Raji (cell line): Measurements from ENCODE around the gene NPIPB2.
"Not testable (repeated sequence)": the region's sequence is repeated elsewhere in the genome, so short reads cannot be mapped to it uniquely, and the experiment has no call there.

Experiments
- POLR2A ChIP-seq: IDR thresholded peaks from 2 replicates; pipeline ENCODE4 v1.6.1; 2011; ENCODE audit warnings: low read depth, low read length, control low read depth; ENCODE audit not compliant: insufficient read depth

Gene NPIPB2

GRCh38 chr16:11941945-11942344 is at the start of gene NPIPB2:
NPIPB2 (minus strand) TSS chr16:11942045; CDS start chr16:11942045, 0 bp downstream.
- TF ChIP-seq POLR2A: not testable (repeated sequence)

DNA sequence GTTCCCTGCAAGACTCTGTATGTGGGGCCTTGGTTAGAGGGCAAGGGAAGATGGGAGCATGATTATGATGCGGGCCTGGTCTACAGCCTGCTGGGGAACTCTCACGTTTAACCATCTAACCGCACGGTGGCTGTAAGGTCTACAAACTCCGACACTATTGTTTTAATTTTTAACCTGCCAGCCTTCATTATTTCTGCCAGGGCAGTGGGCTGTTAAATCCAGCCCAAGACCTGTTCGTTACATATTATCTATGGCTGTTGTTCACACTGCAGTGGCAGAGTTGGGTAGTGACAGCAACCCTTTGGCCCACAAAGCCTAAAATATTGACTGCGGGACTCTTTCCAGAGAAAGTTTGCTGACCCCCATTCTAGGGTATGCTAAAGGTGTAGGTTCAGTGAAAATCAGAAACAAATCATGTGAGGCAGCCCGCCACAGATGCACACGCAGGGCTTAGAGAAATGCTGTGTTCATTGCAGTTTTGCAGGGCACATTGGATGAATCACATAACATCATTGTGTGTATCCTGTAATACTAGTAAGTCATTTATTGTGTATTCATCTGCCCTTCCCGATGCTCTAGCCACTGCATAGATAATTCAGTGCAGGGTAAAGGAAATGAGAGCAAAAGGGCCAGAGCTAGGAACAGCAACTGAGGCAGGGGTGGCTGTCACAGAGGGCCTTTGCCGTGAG is 49.0 kb upstream of the NPIPB2 start:
- TF ChIP-seq POLR2A: no peak

- TF ChIP-seq POLR2A: no peak
Observed at GRCh38 chr16:11988258-11988978, 46.6 kb upstream of the NPIPB2 start.

GRCh38 chr16:11986521-11987057 is 44.7 kb upstream of the NPIPB2 start:
- TF ChIP-seq POLR2A: no peak

DNA sequence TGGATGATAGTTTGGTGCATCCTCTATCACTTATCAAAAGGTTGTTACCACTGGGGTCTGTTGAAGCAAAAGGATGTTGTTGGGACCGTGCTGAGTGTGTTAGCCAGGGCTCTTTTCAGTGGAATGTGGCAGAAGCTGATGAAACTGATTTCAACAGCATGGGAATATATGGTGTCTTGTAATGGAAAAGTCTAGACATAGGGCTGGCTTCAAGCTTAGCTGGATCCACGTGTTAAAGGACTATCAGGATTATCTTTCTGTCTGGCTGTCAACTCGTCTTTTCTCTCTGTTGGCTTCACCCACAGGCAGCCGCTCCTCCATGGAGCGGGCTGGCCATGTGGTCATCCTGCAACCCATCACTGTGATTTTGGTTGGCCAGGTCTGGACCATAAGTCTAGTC is 43.4 kb upstream of the NPIPB2 start:
- TF ChIP-seq POLR2A: no peak

DNA sequence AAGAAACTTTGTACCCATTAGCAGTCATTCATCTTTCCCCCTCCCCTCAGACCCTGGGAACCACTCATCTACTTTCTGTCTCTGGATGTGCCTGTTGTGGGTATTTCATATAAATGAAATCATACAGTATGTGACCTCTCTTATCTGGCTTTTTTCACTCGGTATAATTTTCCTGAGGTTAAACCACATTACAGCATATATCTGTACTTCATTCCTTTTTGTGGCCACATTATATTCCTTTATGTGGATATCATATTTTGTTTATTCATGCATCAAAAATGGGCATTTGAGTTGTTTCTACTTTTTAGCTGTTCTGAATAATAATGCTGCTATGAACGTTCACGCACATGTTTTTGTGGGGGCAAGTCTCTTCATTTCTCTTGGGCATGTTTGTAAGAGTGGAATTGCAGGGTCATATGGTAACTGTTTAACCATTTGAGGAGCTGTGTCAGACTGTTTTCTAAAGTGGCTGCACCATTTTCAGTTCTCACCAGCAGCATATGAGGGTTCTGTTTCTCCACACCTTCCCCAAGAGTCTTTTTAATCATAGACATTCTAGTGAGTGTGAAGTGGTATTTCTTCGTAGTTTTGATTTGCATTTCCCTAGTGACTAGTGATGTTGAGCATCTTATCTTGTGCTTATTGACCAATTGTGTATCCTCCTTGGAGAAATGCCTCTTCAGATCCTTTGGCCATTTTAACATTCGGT is 38.4 kb upstream of the NPIPB2 start:
- no peak for TF ChIP-seq POLR2A

DNA sequence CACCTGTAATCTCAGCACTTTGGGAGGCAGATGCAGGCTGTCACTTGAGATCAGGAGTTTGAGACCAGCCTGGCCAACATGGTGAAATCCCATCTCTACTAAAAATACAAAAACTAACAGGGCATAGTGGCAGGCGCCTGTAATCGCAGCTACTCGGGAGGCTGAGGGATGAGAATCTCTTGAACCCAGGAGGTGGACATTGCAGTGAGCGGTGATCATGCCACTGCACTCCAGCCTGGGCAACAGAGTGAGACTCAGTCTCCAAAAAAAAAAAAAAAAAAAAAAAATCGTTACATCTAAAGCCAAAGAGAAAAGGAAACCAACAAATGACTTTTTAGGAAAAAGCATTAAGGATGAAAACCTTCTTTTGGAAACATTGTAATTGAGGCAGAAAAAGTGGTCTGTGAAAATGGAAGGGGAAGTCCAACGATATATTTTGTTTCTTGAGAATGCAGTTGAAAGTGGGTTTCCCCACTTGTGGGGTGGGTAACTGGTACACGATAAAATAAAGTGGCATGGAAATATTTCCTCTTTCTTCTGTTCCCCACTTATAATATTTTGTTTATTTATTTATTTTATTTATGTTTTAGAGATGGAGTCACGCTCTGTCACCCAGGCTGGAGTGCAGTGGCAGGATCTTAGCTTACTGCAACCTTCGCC is 37.3 kb upstream of the NPIPB2 start:
- no peak for TF ChIP-seq POLR2A

- no peak for TF ChIP-seq POLR2A
Observed at GRCh38 chr16:11978080-11978479, 36.2 kb upstream of the NPIPB2 start.

- no peak for TF ChIP-seq POLR2A
Observed at GRCh38 chr16:11977376-11978041, 35.7 kb upstream of the NPIPB2 start.

DNA sequence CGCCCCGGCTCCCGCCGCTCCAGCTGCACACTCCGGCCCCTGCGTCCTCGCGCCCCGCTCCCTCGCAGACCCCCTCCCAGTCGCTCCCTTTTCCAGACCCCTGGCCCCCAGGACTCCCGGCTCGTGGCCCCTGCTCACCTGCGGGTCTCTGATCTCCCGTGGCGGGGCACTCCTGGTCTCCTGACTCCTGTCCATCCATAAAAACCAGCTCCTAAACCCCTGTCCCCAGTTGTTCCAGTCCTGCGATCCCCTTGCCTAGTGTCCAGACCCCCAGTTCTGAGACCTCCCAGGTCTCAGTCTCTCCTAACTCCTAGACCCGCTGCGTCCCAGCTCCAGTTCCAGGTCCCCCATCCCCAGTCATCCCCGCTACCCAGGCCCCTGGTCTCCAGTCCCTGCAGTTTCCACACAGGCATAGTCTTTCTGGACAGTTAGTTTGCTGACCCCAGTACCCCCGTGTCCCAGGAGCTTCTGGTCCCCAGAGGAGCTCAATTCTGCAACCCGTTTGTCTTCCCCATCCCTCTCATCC is 35.1 kb upstream of the NPIPB2 start:
- no peak for TF ChIP-seq POLR2A

DNA sequence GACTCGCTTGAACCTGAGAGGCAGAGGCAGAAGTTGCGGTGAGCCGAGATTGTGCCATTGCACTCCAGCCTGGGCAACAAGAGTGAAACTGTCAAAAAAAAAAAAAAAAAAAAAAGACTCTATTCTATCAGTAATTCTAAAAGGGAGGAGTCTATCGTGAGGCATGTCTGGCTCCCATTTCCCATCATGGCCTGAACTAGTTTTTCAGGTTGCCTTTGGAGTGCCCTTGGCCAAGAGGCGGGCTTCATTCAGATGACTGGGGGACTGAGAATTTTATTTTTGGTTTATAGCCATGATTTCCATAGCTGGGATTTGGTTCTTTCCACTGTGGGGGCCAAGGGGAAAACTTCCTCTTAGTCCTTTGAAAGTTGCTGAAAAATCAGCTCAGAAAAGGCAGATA is 31.2 kb upstream of the NPIPB2 start:
- TF ChIP-seq POLR2A: no peak

DNA sequence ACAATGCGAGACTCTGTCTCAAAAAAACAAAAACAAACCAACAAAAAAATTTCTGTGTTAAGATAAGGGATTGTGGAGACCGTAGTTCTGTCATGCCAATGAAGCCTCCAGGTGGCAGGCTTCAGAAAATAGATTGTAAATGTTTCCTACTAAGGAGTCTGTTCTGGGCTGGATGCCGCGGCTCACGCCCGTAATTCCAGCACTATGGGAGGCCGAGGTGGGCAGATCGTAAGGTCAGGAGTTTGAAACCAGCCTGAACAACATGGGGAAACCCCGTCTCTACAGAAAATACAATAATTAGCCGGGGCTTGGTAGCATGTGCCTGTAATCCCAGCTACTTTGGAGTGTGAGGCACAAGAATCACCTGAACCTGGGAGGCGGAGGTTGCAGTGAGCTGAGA is 30.3 kb upstream of the NPIPB2 start:
- TF ChIP-seq POLR2A: no peak

- TF ChIP-seq POLR2A: no peak
Observed at GRCh38 chr16:11968577-11968976, 26.7 kb upstream of the NPIPB2 start.

DNA sequence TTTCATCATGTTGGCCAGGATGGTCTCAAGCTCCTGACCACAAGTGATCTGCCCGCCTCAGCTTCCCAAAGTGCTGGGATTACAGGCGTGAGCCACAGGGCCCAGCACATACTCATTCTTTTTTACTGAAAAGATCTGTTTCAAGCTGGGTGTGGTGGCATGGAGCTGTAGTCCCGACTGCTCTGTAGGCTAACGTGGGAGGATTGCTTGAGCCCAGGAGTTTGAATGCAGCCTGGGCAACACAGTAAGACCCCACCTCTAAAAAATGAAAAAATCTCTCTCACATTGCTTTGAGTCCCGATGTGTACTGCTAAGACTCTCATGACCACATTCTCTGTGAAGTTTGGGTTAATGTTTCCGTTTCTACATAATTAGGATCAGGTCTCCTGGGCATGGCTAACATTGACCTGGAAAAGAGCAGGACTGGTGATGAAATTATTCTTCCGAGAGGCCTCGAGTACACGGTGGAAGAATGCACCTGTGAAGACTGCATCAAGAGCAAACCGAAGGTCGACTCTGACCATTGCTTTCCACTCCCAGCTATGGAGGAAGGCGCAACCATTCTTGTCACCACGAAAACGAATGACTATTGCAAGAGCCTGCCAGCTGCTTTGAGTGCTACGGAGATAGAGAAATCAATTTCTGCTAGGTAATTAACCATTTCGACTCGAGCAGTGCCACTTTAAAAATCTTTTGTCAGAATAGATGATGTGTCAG is 25.5 kb upstream of the NPIPB2 start:
- no peak for TF ChIP-seq POLR2A

- no peak for TF ChIP-seq POLR2A
Observed at GRCh38 chr16:11966173-11966572, 24.3 kb upstream of the NPIPB2 start.
